Erythroblast (primary cell): ENCODE measurements around the gene DST.

Experiments used
- GATA1 ChIP-seq: IDR thresholded peaks from 2 replicates; pipeline ENCODE4 v1.6.1; 2011; ENCODE audit warnings: low read depth, mild to moderate bottlenecking, control low read depth, low read length, moderate library complexity
- POLR2A ChIP-seq: IDR thresholded peaks from 2 replicates; pipeline ENCODE4 v1.6.1; 2011; ENCODE audit warnings: mild to moderate bottlenecking, low read length

GRCh38 chr6:56549014-56549413 is 93.7 kb downstream of the DST start:
- TF ChIP-seq POLR2A (no peak), GATA1 (no peak)
